ENCODE results near the gene FPGS.

FPGS gene

GRCh38 chr9:127786773-127787104 lies 15.9 kb upstream of the FPGS start:
- peaks cover 38% of the 10 kb centered on the region for H3K4me1 ChIP-seq (ENCODE audit: control insufficient read depth, low read length)
- H3K27me3 ChIP-seq (ENCODE audit: control insufficient read depth, low read length), result no peaks in the 10 kb centered on the region
- H3K4me3 ChIP-seq (ENCODE audit: low read length), result peak overlapping the region; percentile 96
- TF ChIP-seq EZH2phosphoT487 (IDR thresholded peaks at IDR 0.05; ENCODE audit: borderline replicate concordance, low read length) (no peak), CTCF (IDR thresholded peaks at IDR 0.05; ENCODE audit: low read depth, low read length, poor library complexity, severe bottlenecking) (peak; percentile 74)
- H4K20me1 ChIP-seq (ENCODE audit: control insufficient read depth, insufficient read depth, low read depth, low read length), result peaks cover 35% of the 10 kb centered on the region
- no peaks in the 10 kb centered on the region for H3K9me2 ChIP-seq (replicated peaks; ENCODE audit: control insufficient read depth, low read length)
- peaks cover 19% of the 10 kb centered on the region for H3F3A ChIP-seq (ENCODE audit: control insufficient read depth, insufficient read depth)
- H3K4me2 ChIP-seq (ENCODE audit: low read length), result peak overlapping the region; percentile 60
- H3K36me3 ChIP-seq (ENCODE audit: control insufficient read depth, low read length), result peaks cover 57% of the 10 kb centered on the region
- peak overlapping the region; percentile 88 for H3K27ac ChIP-seq (ENCODE audit: low read depth, low read length)
- peaks cover 47% of the 10 kb centered on the region for H3K79me2 ChIP-seq (ENCODE audit: control insufficient read depth, low read length)
- no peaks in the 10 kb centered on the region for H3K9me3 ChIP-seq (ENCODE audit: control insufficient read depth, insufficient read depth, low read length)

DNA sequence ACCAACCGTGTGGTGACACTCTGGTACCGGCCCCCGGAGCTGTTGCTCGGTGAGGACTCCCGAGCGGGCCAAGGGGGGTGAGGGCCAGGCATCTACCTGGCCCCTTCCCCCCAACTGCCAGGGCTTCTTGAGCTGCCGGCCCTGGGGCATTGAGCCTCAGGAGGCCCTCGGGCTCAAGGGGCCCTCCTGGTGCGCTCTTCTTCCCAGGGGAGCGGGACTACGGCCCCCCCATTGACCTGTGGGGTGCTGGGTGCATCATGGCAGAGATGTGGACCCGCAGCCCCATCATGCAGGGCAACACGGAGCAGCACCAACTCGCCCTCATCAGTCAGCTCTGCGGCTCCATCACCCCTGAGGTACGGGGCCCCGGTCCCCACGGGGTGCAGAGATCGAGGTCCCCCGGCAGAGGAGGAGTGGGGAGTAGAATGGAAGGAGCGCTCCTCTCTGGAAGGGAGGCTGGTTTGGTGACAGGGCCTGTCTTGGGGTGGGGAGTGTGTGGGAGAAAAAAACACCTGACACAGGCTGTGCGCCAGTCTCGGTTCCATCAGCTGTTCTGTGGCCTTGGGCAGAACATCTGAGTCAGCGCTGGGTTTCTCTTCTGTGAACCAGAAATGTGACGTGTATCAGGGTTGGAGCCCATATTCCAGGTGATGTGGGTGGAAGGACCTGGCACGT lies 14.2 kb upstream of the FPGS start:
- peaks cover 18% of the 10 kb centered on the region for H3F3A ChIP-seq (ENCODE audit: control insufficient read depth, insufficient read depth)
- H3K79me2 ChIP-seq (ENCODE audit: control insufficient read depth, low read length), result peaks cover 47% of the 10 kb centered on the region
- H3K27me3 ChIP-seq (ENCODE audit: control insufficient read depth, low read length), result no peaks in the 10 kb centered on the region
- no peaks in the 10 kb centered on the region for H3K9me3 ChIP-seq (ENCODE audit: control insufficient read depth, insufficient read depth, low read length)
- TF ChIP-seq CTCF (IDR thresholded peaks at IDR 0.05; ENCODE audit: low read depth, low read length, poor library complexity, severe bottlenecking) (no peak), EZH2phosphoT487 (IDR thresholded peaks at IDR 0.05; ENCODE audit: borderline replicate concordance, low read length) (no peak)
- H3K27ac ChIP-seq (ENCODE audit: low read depth, low read length), result no peak overlapping the region
- H3K4me1 ChIP-seq (ENCODE audit: control insufficient read depth, low read length), result peaks cover 23% of the 10 kb centered on the region
- no peak overlapping the region for H3K4me3 ChIP-seq (ENCODE audit: low read length)
- H3K36me3 ChIP-seq (ENCODE audit: control insufficient read depth, low read length), result peaks cover 70% of the 10 kb centered on the region
- H4K20me1 ChIP-seq (ENCODE audit: control insufficient read depth, insufficient read depth, low read depth, low read length), result peaks cover 35% of the 10 kb centered on the region
- H3K4me2 ChIP-seq (ENCODE audit: low read length), result no peak overlapping the region
- no peaks in the 10 kb centered on the region for H3K9me2 ChIP-seq (replicated peaks; ENCODE audit: control insufficient read depth, low read length)

- Histone ChIP-seq H3K27me3 (ENCODE audit: control insufficient read depth, low read length) (no peaks in the 10 kb centered on the region), H3K36me3 (ENCODE audit: control insufficient read depth, low read length) (peaks cover 70% of the 10 kb centered on the region), H3K4me1 (ENCODE audit: control insufficient read depth, low read length) (peaks cover 16% of the 10 kb centered on the region), H3K4me3 (ENCODE audit: low read length) (no peak overlapping the region), H3K27ac (ENCODE audit: low read depth, low read length) (no peak overlapping the region), H4K20me1 (ENCODE audit: control insufficient read depth, insufficient read depth, low read depth, low read length) (peaks cover 35% of the 10 kb centered on the region), H3K4me2 (ENCODE audit: low read length) (no peak overlapping the region), H3K79me2 (ENCODE audit: control insufficient read depth, low read length) (peaks cover 47% of the 10 kb centered on the region), H3K9me3 (ENCODE audit: control insufficient read depth, insufficient read depth, low read length) (no peaks in the 10 kb centered on the region), H3F3A (ENCODE audit: control insufficient read depth, insufficient read depth) (peaks cover 20% of the 10 kb centered on the region), H3K9me2 (replicated peaks; ENCODE audit: control insufficient read depth, low read length) (no peaks in the 10 kb centered on the region)
- no peak for TF ChIP-seq EZH2phosphoT487 (IDR thresholded peaks at IDR 0.05; ENCODE audit: borderline replicate concordance, low read length)
- TF ChIP-seq CTCF (IDR thresholded peaks at IDR 0.05; ENCODE audit: low read depth, low read length, poor library complexity, severe bottlenecking), result no peak
Measured at GRCh38 chr9:127789179-127789578, 13.5 kb upstream of the FPGS start.

Data from DOHH2 (cell line).